GM12878 (cell line): ENCODE results near the gene XRCC4. TPM values are rescaled to one million over a fixed set of nuclear protein-coding genes. Genes with fewer than 3 reads are reported as not detected.

Experiments used
- CBX5 ChIP-seq: sonication (generic); IDR thresholded peaks from 2 replicates; pipeline ENCODE4 v1.6.1; 2016; ENCODE audit warnings: low read depth, moderate library complexity, mild to moderate bottlenecking, inconsistent platforms
- KAT2A ChIP-seq: conservative IDR thresholded peaks from 2 replicates; pipeline ENCODE4 v1.6.1; 2011; ENCODE audit warnings: low read depth, low read length; ENCODE audit not compliant: control insufficient read depth
- MEF2B ChIP-seq: fragments of 450-650 bp; IDR thresholded peaks from 2 replicates; pipeline ENCODE4 v1.6.1; 2018; ENCODE audit warnings: mild to moderate bottlenecking, moderate library complexity; ENCODE audit not compliant: partially characterized antibody, poor library complexity, severe bottlenecking
- MYC ChIP-seq: IDR thresholded peaks from 2 replicates; pipeline ENCODE4 v1.6.1; 2011; ENCODE audit warnings: mild to moderate bottlenecking, low read length, moderate library complexity, inconsistent platforms; ENCODE audit not compliant: insufficient read depth, insufficient replicate concordance, insufficient read length, severe bottlenecking
- NFXL1 ChIP-seq: fragments of 450-650 bp; IDR thresholded peaks from 2 replicates; pipeline ENCODE4 v1.6.1; 2017; ENCODE audit warnings: antibody characterized with exemption, mild to moderate bottlenecking, borderline replicate concordance
- NKRF ChIP-seq: fragments of 450-650 bp; conservative IDR thresholded peaks from 2 replicates; pipeline ENCODE4 v1.6.1; 2017; ENCODE audit warnings: mild to moderate bottlenecking, moderate library complexity
- POLR2AphosphoS5 ChIP-seq: IDR thresholded peaks from 2 replicates; pipeline ENCODE4 v1.6.1; 2011; ENCODE audit warnings: mild to moderate bottlenecking, low read length, inconsistent platforms
- RELA ChIP-seq: fragments of 450-650 bp; IDR thresholded peaks from 2 replicates; pipeline ENCODE4 v1.8.0; 2014; ENCODE audit warnings: borderline replicate concordance; ENCODE audit not compliant: partially characterized antibody
- RFX5 ChIP-seq: IDR thresholded peaks from 2 replicates; pipeline ENCODE4 v1.6.1; 2011; ENCODE audit warnings: low read depth, low read length, improper control_type of control experiment
- TARDBP ChIP-seq: IDR thresholded peaks from 2 replicates; pipeline ENCODE4 v1.6.1; 2016; ENCODE audit warnings: borderline replicate concordance
- TCF3 ChIP-seq: IDR thresholded peaks from 2 replicates; pipeline ENCODE4 v1.6.1; 2012; ENCODE audit warnings: low read depth, mild to moderate bottlenecking, low read length, borderline replicate concordance; ENCODE audit not compliant: insufficient read depth
- ZNF217 ChIP-seq: fragments of 450-650 bp; IDR thresholded peaks from 2 replicates; pipeline ENCODE4 v1.6.1; 2017; ENCODE audit warnings: antibody characterized with exemption, mild to moderate bottlenecking
- ZNF622 ChIP-seq: fragments of 450-650 bp; IDR thresholded peaks from 2 replicates; pipeline ENCODE4 v1.6.1; 2017; ENCODE audit warnings: mild to moderate bottlenecking, inconsistent platforms
- polyA plus RNA-seq, 11 experiments: library from polyadenylated mRNA; depleted of rRNA in 4 of 11; unstranded in 6 of 11; stranded (reverse) in 5 of 11; fragments of >200 nt; fragmentation: Nextera tagmentation in 4 of 11; fragmentation: Illumina TruSeq in 1 of 11; extraction: Ambion mirVana in 4 of 11; extraction: Trizol in 1 of 11; gene quantifications; 1 replicate in 1 of 11; 2 replicates in 10 of 11; pipeline versions ENCODE4 v1.2.1 to v1.2.3, GENCODE V29; 2011 to 2016; ENCODE audit warnings: inconsistent platforms in 2 of 11, missing spikeins in 2 of 11, low read depth in 1 of 11
- total RNA-seq, 4 experiments: library from RNA; depleted of rRNA in 3 of 4; stranded (reverse); fragments of >200 nt in 3 of 4; fragmentation: Illumina TruSeq in 1 of 4; extraction: Trizol in 1 of 4; gene quantifications; 2 replicates each; pipeline versions ENCODE4 v1.2.1 to v1.2.3, GENCODE V29; 2013 to 2021

Gene XRCC4
- total and polyA plus RNA-seq, 10 of the 15 experiments (the other 5 are each of a cell fraction or from before 2014, with no cell fraction given), result 12.1 to 53.6 (median 25.8) TPM

GRCh38 chr5:83076742-83077661 is at the start of gene XRCC4, which contains the start of gene TMEM167A (continued):
- peak; percentile 89 for TF ChIP-seq MYC
- no peak for TF ChIP-seq KAT2A
- no peak for TF ChIP-seq NFXL1
- TF ChIP-seq NKRF, result peak; percentile 25; the same call in 1 of the 2 replicates
- TF ChIP-seq MEF2B, result no peak
- TF ChIP-seq TCF3, result 0 out of 2 replicates have a peak, but pooled peaks have one; percentile 67
- TF ChIP-seq ZNF622, result no peak
- no peak; the same call in 1 of the 2 replicates for TF ChIP-seq RFX5
- TF ChIP-seq CBX5, result peak; percentile 51
- no peak for TF ChIP-seq RELA
- 0 out of 2 replicates have a peak, but pooled peaks have one; percentile 16 for TF ChIP-seq TARDBP
- no peak for TF ChIP-seq ZNF217
- peak; percentile 98 for TF ChIP-seq POLR2AphosphoS5
